ENCODE measurements around the gene C3orf85. TPM values are rescaled to one million over a fixed set of nuclear protein-coding genes. Genes with fewer than 3 reads are reported as not detected.

The C3orf85 gene
- total and polyA plus RNA-seq, 12 donors: not detected

- Histone ChIP-seq H3K27ac (no peak overlapping the region), H3K27me3 (no peaks in the 10 kb centered on the region), H3K4me3 (no peak overlapping the region), H3K9me3 (replicated peaks in 1 of 3) (no peaks in the 10 kb centered on the region), H3K36me3 (replicated peaks in 1 of 2) (no peaks in the 10 kb centered on the region), H3K4me1 (replicated peaks in 1 of 2) (no peaks in the 10 kb centered on the region)
- WGBS, 4 donors: 80 to 88% (median 85%) methylated on average over 1 of the region's 1 CpG
- no peak for TF ChIP-seq CTCF (IDR thresholded peaks at IDR 0.05)
- no peak for TF ChIP-seq POLR2A (IDR thresholded peaks at IDR 0.05)
- intact Hi-C loops (cut with DNase I): no loop called here
- no peak for DNase-seq
These were observed 41.4 kb upstream of the C3orf85 start for GRCh38 chr3:109095166-109095565.

- H3K36me3 ChIP-seq (replicated peaks in 1 of 2): no peaks in the 10 kb centered on the region
- no peaks in the 10 kb centered on the region for H3K4me1 ChIP-seq (replicated peaks in 1 of 2)
- no peak overlapping the region for H3K27ac ChIP-seq
- H3K4me3 ChIP-seq: no peak overlapping the region
- 65 to 72% (median 68%) methylated on average over 5 of the region's 5 CpGs for WGBS, 4 donors
- H3K9me3 ChIP-seq (replicated peaks in 1 of 3): no peaks in the 10 kb centered on the region
- no peak for TF ChIP-seq CTCF (IDR thresholded peaks at IDR 0.05)
- no peak for TF ChIP-seq POLR2A (IDR thresholded peaks at IDR 0.05)
- intact Hi-C loops (cut with DNase I): no loop called here
- no peaks in the 10 kb centered on the region for H3K27me3 ChIP-seq
- no peak for DNase-seq
These were observed 38.4 kb upstream of the C3orf85 start for GRCh38 chr3:109098079-109098644.

- Histone ChIP-seq H3K27me3 (no peaks in the 10 kb centered on the region), H3K9me3 (replicated peaks in 1 of 3) (no peaks in the 10 kb centered on the region), H3K4me3 (no peak overlapping the region), H3K27ac (no peak overlapping the region), H3K4me1 (replicated peaks in 1 of 2) (no peaks in the 10 kb centered on the region), H3K36me3 (replicated peaks in 1 of 2) (no peaks in the 10 kb centered on the region)
- 87 to 95% (median 92%) methylated on average over 4 of the region's 4 CpGs for whole genome bisulfite sequencing, 4 donors
- TF ChIP-seq POLR2A (IDR thresholded peaks at IDR 0.05) (no peak), CTCF (IDR thresholded peaks at IDR 0.05) (no peak)
- DNase-seq: no peak
- intact Hi-C loops (cut with DNase I): no loop called here
These were observed 26.9 kb upstream of the C3orf85 start for GRCh38 chr3:109109574-109109973.

GRCh38 chr3:109112946-109113760, 23.4 kb upstream of the C3orf85 start:
- no peak overlapping the region for H3K27ac ChIP-seq
- no peak overlapping the region for H3K4me3 ChIP-seq
- no peaks in the 10 kb centered on the region for H3K9me3 ChIP-seq (replicated peaks in 1 of 3)
- no peak for TF ChIP-seq CTCF (IDR thresholded peaks at IDR 0.05)
- no peak for TF ChIP-seq POLR2A (IDR thresholded peaks at IDR 0.05)
- 75 to 84% (median 81%) methylated on average over 4 of the region's 4 CpGs for WGBS, 4 donors
- H3K4me1 ChIP-seq (replicated peaks in 1 of 2): no peaks in the 10 kb centered on the region
- no peaks in the 10 kb centered on the region for H3K27me3 ChIP-seq
- no peak for DNase-seq
- H3K36me3 ChIP-seq (replicated peaks in 1 of 2): no peaks in the 10 kb centered on the region
- intact Hi-C loops (cut with DNase I): no loop called here

Data from adrenal gland (tissue), 12 donors.